ENCODE data around the gene MYH16.
"Not testable (repeated sequence)": the region's sequence is repeated elsewhere in the genome, so short reads cannot be mapped to it uniquely, and the experiment has no call there.

MYH16 gene

GRCh38 chr7:99272476-99273045 lies at the start of gene MYH16:
Gene MYH16, plus strand, starts transcription at chr7:99272839.
- no peak for DNase-seq

- DNase-seq = not testable (repeated sequence)
These were observed 48.3 kb upstream of the MYH16 start for GRCh38 chr7:99224263-99224898.

GRCh38 chr7:99224899-99225265 lies 47.8 kb upstream of the MYH16 start:
- no peak for DNase-seq

- DNase-seq = no peak
These were observed 43.4 kb upstream of the MYH16 start for GRCh38 chr7:99229234-99229633.

- DNase-seq = no peak
These were observed 40.4 kb upstream of the MYH16 start for GRCh38 chr7:99232082-99232770.

GRCh38 chr7:99232955-99233354 lies 39.7 kb upstream of the MYH16 start:
- not testable (repeated sequence) for DNase-seq

GRCh38 chr7:99234185-99234584 lies 38.5 kb upstream of the MYH16 start:
- no peak for DNase-seq

GRCh38 chr7:99235925-99236324 lies 36.7 kb upstream of the MYH16 start:
- no peak for DNase-seq

- not testable (repeated sequence) for DNase-seq
These were observed 34.8 kb upstream of the MYH16 start for GRCh38 chr7:99237876-99238275.

GRCh38 chr7:99238558-99239341 lies 33.9 kb upstream of the MYH16 start:
- no peak for DNase-seq

- DNase-seq = no peak
These were observed 30.0 kb upstream of the MYH16 start for GRCh38 chr7:99242682-99243081.

GRCh38 chr7:99243751-99244337 lies 28.8 kb upstream of the MYH16 start:
- DNase-seq = no peak

GRCh38 chr7:99244939-99245338 lies 27.7 kb upstream of the MYH16 start:
- DNase-seq = no peak

- DNase-seq = no peak
These were observed 24.1 kb upstream of the MYH16 start for GRCh38 chr7:99248391-99249095.

- DNase-seq = no peak
These were observed 22.6 kb upstream of the MYH16 start for GRCh38 chr7:99249985-99250575.

- no peak for DNase-seq
These were observed 20.3 kb upstream of the MYH16 start for GRCh38 chr7:99252166-99252895.

GRCh38 chr7:99253369-99253768 lies 19.3 kb upstream of the MYH16 start:
- DNase-seq = no peak

GRCh38 chr7:99254390-99254789 lies 18.2 kb upstream of the MYH16 start:
- no peak for DNase-seq

GRCh38 chr7:99255463-99255862 lies 17.2 kb upstream of the MYH16 start:
- DNase-seq = no peak

GRCh38 chr7:99257065-99257464 lies 15.6 kb upstream of the MYH16 start:
- no peak for DNase-seq

- no peak for DNase-seq
These were observed 15.0 kb upstream of the MYH16 start for GRCh38 chr7:99257675-99258074.

All from amniotic stem cell (primary cell).